GM18951 (cell line): Measurements from ENCODE around the gene PPP1R13L.
"Not testable (repeated sequence)": the region's sequence is repeated elsewhere in the genome, so short reads cannot be mapped to it uniquely, and the experiment has no call there.

ENCODE experiments used
- POLR2A ChIP-seq: IDR thresholded peaks from 4 replicates; pipeline ENCODE4 v1.6.1; 2011; ENCODE audit warnings: mild to moderate bottlenecking; ENCODE audit not compliant: insufficient read length, insufficient read depth; ENCODE audit errors: extremely low read depth
- in situ Hi-C: fragments of 300-500 bp; cut with MboI; formaldehyde crosslinking; loops from one replicate; pipeline ENCODE4 v1.12.0; 2022; ENCODE audit warnings: low sequenced_read_pairs, mixed read lengths, inconsistent platforms; ENCODE audit not compliant: unreplicated experiment

Gene PPP1R13L

GRCh38 chr19:45421947-45422498, 17.2 kb upstream of the PPP1R13L start:
- in situ Hi-C loops, result no loop called here
- no peak for TF ChIP-seq POLR2A

GRCh38 chr19:45420871-45421270, 16.0 kb upstream of the PPP1R13L start:
- in situ Hi-C loops, result no loop called here
- no peak for TF ChIP-seq POLR2A

DNA sequence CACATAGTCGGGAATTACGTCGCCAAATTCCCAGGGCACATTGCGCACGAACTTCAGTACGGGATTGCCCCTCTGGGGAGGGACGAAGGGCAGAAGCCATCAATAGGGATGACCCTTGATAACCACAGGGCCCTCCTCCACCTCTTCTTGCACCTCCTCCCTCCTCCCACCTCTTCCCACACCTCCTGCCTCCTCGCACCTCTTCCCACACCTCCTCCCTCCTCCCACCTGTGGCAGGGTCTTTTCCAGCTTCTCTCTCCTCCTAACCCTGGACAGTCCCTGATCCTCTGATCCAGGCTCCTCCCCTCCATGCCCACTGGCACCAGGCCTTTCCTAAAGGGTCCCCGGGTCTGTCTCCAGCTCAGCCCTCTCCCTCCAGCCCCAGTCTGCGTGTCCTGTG, 15.5 kb upstream of the PPP1R13L start:
- no peak for TF ChIP-seq POLR2A
- in situ Hi-C loops, result no loop called here

DNA sequence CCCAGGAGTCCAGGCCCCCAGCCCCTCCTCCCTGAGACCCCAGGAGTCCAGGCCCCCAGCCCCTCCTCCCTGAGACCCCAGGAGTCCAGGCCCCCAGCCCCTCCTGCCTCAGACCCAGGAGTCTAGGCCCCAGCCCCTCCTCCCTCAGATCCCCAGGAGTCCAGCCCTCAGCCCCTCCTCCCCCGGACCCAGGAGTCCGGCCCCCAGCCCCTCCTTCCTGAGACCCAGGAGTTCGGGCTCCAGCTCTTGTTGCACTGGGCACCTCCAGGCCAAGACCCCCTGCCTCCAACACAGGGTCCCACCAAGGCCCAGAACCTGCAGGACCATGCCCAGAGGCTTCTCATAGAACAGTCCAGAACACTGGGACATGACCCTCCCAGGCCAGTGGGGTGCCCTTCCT, 15.0 kb upstream of the PPP1R13L start:
- no peak for TF ChIP-seq POLR2A

GRCh38 chr19:45419396-45419795, 14.5 kb upstream of the PPP1R13L start:
- peak; percentile 26 for TF ChIP-seq POLR2A
- in situ Hi-C loops, result no loop called here

More for the DNA sequence above, 15.0 kb upstream of the PPP1R13L start:
- in situ Hi-C loops, result no loop called here

DNA sequence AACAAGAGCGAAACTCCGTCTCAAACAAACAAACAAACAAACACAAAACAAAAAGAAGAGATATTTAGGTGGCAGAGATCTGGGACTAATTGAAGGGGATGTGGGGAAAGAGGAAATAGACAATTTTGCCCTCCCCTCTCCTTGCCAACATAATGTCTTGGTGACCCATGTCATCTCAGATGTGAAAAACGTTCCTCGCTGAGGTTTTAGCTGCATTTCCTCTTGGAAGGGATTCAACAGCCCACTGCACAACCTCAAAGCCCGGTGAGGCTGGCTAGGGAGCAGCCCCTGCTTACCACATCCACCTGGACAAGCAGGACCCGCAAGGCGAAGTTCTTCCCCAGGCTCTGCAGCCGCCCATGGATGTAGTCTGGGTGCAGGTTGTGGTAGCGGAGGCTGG, 13.9 kb upstream of the PPP1R13L start:
- in situ Hi-C loops, result no loop called here
- TF ChIP-seq POLR2A, result no peak

- no peak for TF ChIP-seq POLR2A
- in situ Hi-C loops, result no loop called here
These were observed 12.3 kb upstream of the PPP1R13L start for GRCh38 chr19:45417151-45417550.

DNA sequence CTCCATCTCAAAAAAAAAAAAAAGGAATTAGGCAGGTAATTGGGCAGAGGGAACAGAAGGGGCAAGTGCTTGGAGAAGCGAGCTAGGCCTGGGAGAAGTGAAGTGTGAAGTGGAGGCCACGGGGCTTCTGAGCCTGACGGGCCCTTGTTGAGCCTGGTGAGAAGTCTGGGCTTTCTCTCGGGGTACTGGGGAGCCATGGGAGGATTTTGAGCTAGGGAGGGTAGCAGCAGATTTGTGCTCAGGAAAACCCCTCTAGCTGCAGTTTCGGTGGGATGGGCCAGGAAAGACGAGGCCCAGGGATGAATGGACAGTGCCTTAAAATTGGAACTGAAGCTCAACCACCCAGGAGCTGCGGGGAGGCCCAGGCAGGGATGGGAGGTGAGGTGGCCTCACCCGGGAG, 9.6 kb upstream of the PPP1R13L start:
- in situ Hi-C loops, result no loop called here
- TF ChIP-seq POLR2A, result no peak

- no peak for TF ChIP-seq POLR2A
- in situ Hi-C loops, result no loop called here
These were observed 8.6 kb upstream of the PPP1R13L start for GRCh38 chr19:45413497-45413896.

- in situ Hi-C loops, result not testable (repeated sequence)
These were observed 5.5 kb upstream of the PPP1R13L start for GRCh38 chr19:45410330-45410729.

DNA sequence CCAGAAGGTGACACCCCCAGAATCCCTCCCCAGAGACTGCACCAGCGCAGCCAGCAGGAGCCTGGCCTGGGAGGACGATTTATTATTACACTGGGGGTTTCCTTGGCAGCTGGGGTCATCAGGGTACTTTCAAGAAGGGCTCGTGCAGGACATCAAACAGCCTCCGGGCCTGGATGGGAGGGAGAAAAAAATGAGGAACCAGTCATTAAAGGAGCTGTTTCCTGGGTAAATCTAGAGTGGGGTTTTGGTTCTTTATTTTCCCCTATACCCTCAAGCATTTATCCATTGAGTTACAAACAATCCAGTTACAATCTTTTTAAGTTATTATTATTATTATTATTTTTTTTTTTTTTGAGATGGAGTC, 4.7 kb upstream of the PPP1R13L start:
- in situ Hi-C loops, result no loop called here

GRCh38 chr19:45408830-45409556, 4.1 kb upstream of the PPP1R13L start:
- TF ChIP-seq POLR2A, result no peak
- in situ Hi-C loops, result no loop called here

More for the DNA sequence above, 4.7 kb upstream of the PPP1R13L start:
- TF ChIP-seq POLR2A, result no peak

DNA sequence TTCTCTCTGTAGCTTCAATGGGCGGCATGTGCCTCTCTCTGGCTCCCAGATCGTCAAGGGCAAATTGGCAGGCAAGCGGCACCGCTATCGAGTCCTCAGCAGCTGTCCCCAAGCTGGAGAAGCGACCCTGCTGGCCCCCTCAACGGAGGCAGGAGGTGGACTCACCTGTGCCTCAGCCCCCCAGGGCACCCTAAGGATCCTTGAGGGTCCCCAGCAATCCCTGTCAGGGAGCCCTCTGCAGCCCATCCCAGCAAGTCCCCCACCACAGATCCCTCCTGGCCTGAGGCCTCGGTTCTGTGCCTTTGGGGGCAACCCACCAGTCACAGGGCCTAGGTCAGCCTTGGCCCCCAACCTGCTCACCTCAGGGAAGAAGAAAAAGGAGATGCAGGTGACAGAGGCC, 3.3 kb upstream of the PPP1R13L start:
- no peak for TF ChIP-seq POLR2A
- in situ Hi-C loops, result no loop called here

- in situ Hi-C loops, result not testable (repeated sequence)
These were observed 2.7 kb upstream of the PPP1R13L start for GRCh38 chr19:45407585-45407984.

DNA sequence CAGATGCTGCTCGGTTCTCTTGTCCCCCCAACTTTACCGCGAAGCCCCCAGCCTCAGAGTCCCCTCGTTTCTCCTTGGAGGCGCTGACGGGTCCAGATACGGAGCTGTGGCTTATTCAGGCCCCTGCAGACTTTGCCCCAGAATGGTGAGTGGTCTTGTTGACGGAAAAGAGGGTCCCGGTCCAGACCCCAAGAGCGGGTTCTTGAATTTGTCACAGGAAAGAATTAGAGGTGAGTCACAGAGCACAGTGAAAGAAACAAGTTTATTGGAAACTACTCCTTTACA, 2.2 kb upstream of the PPP1R13L start:
- no peak for TF ChIP-seq POLR2A
- in situ Hi-C loops, result no loop called here
